H4 (cell line): Measurements from ENCODE around the gene TAGAP. TPM values are rescaled to one million over a fixed set of nuclear protein-coding genes. Genes with fewer than 3 reads are reported as not detected.

Experiments used
- DNase-seq: peaks from one replicate; pipeline ENCODE4 v3.0.0-alpha.2; 2015; ENCODE audit warnings: low spot score
- total RNA-seq: library from RNA; depleted of rRNA; stranded (reverse); fragments of >200 nt; shearing (Covaris generic); gene quantifications from 2 replicates; pipeline ENCODE4 v1.2.3, GENCODE V29; 2014

Gene TAGAP
- total RNA-seq, 1 experiment from 2014 or later = not detected

DNA sequence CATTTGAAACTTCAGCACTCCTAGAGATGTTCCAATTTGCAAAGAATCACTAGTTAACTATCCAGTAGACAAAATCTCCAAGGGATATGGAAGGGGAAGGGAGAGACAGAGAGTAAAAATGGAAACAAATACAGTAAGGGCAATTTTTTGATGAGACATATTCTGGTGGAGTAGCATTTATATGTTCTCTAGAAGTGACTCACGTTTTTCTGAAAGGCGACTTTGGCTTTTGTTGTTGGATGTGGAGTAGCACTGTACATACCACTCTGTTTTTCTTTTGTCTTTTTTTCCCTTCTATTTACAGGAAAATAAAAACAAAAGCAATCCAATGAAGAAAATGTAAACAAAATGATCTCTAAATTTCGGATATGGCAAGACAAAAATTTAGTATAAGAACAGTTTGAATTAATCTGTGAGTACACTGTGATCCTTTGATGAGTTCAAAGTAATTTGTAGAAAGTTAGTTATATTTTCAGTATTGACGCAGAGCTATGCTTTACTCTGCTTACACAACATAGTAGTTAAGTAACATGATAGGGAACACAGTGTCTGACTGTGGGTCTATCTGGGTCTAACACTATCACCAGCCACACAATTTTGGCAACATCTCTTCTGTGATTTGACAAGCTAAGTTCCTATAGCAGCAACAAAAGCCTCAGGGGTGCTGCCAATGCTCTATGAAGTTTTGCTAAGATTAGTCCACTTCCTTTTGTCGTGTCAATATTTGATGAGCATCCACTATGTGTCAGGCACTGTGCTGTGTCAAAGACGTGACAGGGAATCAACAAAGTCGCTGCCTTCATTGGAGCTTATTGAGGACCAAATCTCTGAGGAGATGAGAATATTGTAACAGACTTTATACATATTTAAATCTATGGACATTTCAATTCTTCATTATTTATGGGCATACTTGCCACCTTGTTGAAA lies 27.3 kb upstream of the TAGAP start:
- no peak for DNase-seq

DNA sequence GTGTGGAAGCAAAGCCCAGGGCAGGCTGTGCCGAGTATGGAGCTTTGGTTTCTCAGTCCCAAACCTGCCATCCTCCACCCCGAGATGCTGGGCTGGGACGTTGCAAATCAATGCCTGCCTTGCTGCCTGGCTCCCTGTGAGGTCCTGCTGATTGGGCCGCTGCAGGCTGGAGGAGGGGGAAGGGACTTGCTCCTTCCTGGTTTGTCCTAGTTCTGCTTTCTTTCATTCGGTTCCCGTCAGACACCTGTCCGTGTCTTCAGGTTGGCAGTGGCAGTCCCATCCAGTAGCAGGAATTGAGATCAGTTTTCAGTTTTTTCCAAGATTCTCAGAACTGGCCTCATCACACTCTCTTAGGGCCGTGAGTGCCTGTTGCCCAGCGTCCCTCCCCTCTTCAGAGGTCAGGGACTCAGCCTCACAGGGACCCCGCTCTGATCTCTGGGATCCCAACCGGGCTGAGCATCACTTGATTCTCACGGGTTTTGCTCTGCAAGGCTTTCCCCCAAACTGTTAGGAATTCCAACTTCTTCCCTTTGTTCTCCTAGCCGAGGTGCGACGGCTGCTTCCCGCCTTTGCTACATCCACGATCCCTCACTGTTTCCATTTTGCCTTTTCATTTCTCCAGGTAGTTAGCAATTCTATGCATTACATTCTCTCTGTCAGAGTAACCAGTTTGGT lies 24.2 kb upstream of the TAGAP start:
- DNase-seq = no peak

DNA sequence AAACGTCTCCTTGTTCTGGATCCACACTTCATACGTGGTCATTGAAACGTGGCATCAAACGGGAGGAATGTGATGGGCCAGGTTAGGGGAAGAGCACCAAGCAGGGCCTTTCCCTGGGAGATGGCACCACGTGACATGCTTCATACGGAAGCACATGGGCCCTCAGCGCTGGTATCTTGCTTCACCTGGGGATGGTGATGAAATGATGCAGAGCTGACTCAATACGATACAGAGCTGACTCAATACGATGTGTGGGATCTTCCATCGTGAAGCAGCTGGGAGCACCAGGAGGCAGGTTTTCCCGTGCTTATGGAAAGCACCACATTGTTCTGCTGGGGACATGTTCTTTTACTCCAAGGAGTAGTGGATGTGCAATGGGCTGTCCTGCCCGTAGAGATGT lies 22.5 kb upstream of the TAGAP start:
- DNase-seq = no peak

DNA sequence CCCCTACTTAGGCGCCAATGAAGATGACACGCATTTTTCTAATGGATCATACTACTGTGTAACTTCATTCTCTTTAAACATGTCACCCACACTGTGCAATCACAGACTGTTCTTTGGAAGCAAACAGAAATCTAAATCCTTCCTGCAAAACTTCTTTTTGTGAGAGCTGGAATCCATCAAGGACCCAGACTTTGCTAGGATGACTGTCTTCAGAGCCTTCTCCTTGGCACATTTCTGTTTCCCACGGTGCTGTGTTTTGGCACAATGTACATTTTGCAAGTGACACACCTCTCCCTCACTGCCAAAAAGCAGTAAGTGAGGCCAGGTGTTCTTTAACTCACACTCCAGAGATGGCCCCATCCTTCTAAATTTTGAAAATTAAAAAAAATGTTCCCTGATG lies 21.7 kb upstream of the TAGAP start:
- DNase-seq = no peak

- no peak for DNase-seq
Observed at GRCh38 chr6:159065759-159066329, 21.1 kb upstream of the TAGAP start.

- no peak for DNase-seq
Observed at GRCh38 chr6:159065091-159065490, 20.3 kb upstream of the TAGAP start.

DNA sequence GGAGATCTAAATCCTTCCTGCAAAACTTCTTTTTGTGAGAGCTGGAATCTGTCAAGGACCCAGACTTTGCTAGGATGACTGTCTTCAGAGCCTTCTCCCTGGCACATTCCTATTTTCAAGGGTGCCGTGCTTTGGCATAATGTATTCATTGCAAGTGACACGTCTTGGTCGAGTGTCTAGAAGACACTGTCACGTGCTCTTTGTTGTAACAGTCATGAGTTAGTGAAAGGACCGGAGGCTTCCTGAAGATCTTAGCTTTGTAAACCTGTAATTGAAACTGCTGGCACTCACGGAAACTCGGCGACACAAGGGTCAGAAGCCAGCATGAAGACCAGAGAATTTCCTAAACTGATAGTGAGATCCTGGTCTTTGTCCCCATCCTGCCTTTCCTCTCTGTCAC lies 19.7 kb upstream of the TAGAP start:
- DNase-seq = no peak

DNA sequence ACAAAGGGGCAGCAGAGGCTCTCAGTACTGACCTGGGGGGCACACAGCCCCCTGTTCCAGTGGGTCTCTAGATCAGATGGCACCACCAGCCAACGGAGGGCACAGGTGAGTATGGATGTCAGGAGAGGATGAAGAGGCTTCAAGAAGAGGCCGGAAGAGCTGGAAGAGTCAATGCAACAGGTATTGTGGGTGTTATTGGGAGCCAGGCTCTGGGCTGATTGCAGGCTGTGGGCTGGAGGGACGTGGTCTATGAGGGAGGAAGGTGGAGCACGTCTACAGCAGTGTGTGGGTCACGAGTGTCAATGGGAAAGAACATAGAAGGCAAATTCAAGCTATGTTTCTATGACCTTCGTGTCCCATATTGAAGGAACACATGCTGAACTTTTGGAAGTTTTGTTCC lies 18.8 kb upstream of the TAGAP start:
- DNase-seq = no peak

DNA sequence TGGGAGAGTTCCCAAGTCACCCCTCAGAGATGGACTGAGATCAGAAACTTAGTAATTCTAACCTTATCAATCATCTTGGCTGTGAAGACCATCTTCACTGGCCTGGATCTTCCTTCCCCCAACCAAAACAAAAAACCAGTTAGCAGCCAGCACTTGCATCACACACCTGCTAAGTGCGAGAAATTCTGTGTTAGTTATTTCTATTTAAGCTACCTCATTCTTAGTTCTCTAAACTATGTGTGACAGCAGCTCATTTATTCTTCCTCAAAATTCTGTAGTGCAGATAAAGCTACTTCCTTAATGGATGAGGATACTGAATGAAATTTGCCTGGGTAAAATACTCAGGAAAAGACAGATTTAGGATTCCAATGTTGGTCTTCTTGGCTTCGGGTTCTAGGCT lies 18.2 kb upstream of the TAGAP start:
- DNase-seq = no peak

- DNase-seq = no peak
Observed at GRCh38 chr6:159062564-159062945, 17.8 kb upstream of the TAGAP start.

GRCh38 chr6:159061805-159062563 lies 17.2 kb upstream of the TAGAP start:
- no peak for DNase-seq

DNA sequence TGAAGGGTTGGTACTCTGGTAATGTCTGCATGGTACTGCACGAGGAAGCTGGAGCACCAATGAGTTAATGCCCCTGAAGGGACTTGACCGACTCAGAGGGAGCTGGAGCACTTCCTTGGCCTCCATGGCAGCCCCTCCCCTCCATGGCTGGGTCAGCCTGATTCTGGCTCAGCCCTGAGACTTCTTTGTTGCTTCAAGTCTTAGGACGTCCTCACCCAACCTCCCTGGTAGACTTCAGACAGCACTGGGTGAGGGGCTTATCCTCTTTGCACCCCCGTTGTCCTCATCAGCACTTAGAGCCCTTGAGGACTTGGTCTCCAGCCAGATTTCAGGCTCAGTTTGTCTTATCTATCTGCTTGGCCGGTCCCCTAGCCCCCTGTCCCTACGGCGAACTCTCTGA lies 16.4 kb upstream of the TAGAP start:
- no peak for DNase-seq

GRCh38 chr6:159059885-159060506 lies 15.2 kb upstream of the TAGAP start:
- DNase-seq = no peak

GRCh38 chr6:159059141-159059540 lies 14.3 kb upstream of the TAGAP start:
- no peak for DNase-seq

GRCh38 chr6:159056899-159057298 lies 12.1 kb upstream of the TAGAP start:
- no peak for DNase-seq

DNA sequence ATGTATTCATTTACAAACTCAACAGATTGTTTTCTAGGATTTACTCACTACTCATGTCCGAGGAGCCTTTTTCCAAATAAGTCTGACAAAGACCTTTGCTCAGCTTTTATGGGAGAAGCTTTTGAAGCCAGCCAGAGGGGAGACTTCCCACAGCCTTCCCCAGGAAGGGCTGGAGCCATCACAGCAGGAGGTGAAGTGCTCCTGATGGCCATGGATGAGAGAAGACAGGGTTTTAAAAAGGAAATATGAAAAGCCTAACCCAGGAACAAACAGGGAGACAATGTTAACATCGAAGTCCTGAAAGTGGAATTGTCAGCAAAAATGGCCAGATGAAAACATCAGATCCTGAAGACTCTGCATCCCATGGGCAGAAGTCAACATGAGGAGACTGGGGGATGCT lies 11.6 kb upstream of the TAGAP start:
- no peak for DNase-seq

DNA sequence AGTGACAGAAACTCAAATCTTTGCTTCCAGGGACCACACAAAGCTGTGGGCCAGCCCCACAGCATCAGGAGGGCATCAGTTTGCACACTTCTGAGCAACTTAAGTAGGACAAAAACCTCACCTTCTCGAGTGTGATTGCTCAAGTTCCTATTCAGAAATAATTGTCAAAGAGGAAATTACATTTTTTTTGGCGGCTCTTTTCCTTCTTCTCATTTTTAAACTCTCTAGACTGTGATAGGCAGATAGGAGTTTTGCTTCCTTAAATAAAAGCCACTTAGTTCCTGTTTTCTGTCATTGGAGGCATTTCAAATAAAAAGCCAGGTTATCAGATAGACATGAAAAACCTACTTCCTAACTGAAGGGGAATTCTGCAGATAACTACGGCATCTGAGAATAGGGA lies 11.2 kb upstream of the TAGAP start:
- DNase-seq = no peak

GRCh38 chr6:159053781-159054398 lies 9.1 kb upstream of the TAGAP start:
- no peak for DNase-seq

GRCh38 chr6:159052720-159053119 lies 7.9 kb upstream of the TAGAP start:
- DNase-seq = no peak

DNA sequence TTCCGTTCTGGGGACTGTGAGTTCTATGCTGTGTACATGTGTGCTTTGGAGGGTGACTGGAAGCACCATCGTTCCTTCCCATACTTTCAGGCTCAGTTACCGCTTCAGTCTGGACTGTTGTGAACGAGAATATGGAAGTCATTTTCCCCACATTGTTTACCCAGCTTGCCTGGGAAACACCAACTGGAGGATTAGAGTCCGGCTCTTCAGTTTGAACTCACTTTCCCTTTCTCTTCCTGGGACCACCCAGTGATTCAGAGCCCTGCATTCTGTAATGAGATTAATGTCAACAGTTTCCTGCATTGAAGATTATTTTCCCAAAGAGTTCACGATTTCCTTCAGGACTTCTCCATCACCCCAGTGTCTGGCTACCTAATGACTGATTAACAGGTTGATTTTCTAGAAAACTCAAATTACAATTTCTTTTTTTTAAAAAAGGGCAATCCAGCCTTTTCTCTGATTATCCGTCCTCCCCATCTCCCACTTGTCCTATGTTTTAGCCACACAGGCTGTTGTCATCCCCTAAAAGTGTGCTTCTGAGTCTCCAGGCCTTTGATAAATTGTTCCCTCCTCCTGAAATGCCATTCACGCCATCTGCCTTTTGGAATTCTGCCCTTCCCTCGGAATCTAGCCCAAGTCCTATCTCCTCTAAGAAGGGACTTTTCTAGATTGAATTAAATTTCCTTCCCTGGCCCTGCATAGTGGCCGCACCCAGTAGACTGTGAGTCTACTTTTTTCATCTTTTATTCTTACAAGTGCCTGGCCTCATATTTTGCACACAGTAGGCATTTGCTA lies 3.3 kb upstream of the TAGAP start:
- DNase-seq = no peak
